Lower lobe of right lung (tissue), 2 donors: ENCODE data around the gene MCM3AP. TPM values are rescaled to one million over a fixed set of nuclear protein-coding genes. Genes with fewer than 3 reads are reported as not detected.
A peak's percentile ranks its signal among the peaks of the same experiment; 100 is the strongest.
"Not testable (repeated sequence)": the region's sequence is repeated elsewhere in the genome, so short reads cannot be mapped to it uniquely, and the experiment has no call there.

Experiments used
- ATAC-seq, 2 donors: fragments of 200-7000 bp; cut with Tn5 transposase; one replicate each; pipeline ENCODE4 v1.9.1; 2020 to 2022; ENCODE audit warnings: mild to moderate bottlenecking in 2 of 2, moderate library complexity in 2 of 2
- DNase-seq: peaks from one replicate; pipeline ENCODE4 v3.0.0-alpha.2; 2020
- H3K27ac ChIP-seq: fragments of 200-600 bp; one replicate; pipeline ENCODE4 v1.8.0; 2022
- H3K27me3 ChIP-seq: fragments of 200-600 bp; one replicate; pipeline ENCODE4 v1.8.0; 2022; ENCODE audit warnings: low read depth
- H3K36me3 ChIP-seq: fragments of 200-600 bp; one replicate; pipeline ENCODE4 v1.8.0; 2022; ENCODE audit warnings: mild to moderate bottlenecking
- H3K4me1 ChIP-seq: fragments of 200-600 bp; one replicate; pipeline ENCODE4 v1.8.0; 2022
- H3K4me3 ChIP-seq: fragments of 200-600 bp; one replicate; pipeline ENCODE4 v1.8.0; 2022; ENCODE audit warnings: mild to moderate bottlenecking
- H3K9me3 ChIP-seq: fragments of 200-600 bp; one replicate; pipeline ENCODE4 v1.8.0; 2022
- intact Hi-C: fragments of 100-400 bp; cut with DNase I; formaldehyde crosslinking; loops from one replicate; pipeline ENCODE4 v1.11.0; 2022
- total RNA-seq: library from RNA; stranded (reverse); fragmentation: NEBNext Ultra II Directional; extraction: Animal tissue kit (Norgen Biotek cat#: 25700); gene quantifications from one replicate; pipeline ENCODE4 v1.2.1, GENCODE V29; 2021
- TF ChIP-seq, protein P1 (sequence below): fragments of 200-600 bp; IDR thresholded peaks from one replicate; pipeline ENCODE4 v1.8.0; 2022; ENCODE audit warnings: antibody characterized with exemption, mild to moderate bottlenecking
- donor health status: DM: no; HTN: yes; CAD: no; lungs with severe emphysema.

The MCM3AP gene
- total RNA-seq, 1 donor from 2014 or later: 96.2 TPM

DNA sequence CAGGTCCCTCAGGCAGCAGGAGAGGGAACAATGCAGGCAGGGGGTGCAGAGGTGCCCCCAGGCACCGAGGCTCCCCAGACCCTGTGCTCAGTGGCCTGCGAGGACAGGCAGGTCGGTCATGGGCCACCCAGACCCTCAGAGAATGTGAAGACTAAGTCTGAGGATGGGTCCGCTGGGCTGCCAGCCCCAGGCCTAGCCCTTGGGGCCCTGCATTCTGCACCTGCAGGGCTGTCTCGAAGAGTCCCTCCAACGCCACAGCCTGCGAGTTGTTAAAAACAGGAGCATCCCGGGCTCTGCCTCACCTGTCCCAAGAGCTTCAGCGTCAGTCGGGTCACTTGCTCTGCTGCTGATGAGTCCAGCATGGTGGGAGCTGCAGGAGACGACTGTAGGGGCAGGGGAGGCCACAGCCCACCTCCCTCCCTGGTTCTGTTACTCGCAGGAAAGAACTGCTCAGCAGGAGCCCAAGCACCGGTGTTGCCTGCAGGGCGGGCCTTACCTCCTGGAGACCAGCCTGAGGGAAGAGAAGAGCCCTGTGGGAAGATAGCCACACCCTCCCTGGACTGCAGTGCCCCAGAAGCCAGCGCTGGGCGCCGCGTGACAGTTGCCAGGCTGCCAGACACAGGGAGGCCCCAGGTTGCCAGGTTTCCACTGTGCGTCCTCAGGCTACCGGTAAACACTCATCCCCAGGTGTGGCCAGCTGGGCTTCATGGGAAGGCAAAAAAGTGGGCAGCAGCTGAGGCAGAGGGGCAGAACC, 32.5 kb upstream of the MCM3AP start:
- H3K36me3 ChIP-seq: no peaks in the 10 kb centered on the region
- intact Hi-C loops: no loop called here
- TF ChIP-seq, protein P1, sequence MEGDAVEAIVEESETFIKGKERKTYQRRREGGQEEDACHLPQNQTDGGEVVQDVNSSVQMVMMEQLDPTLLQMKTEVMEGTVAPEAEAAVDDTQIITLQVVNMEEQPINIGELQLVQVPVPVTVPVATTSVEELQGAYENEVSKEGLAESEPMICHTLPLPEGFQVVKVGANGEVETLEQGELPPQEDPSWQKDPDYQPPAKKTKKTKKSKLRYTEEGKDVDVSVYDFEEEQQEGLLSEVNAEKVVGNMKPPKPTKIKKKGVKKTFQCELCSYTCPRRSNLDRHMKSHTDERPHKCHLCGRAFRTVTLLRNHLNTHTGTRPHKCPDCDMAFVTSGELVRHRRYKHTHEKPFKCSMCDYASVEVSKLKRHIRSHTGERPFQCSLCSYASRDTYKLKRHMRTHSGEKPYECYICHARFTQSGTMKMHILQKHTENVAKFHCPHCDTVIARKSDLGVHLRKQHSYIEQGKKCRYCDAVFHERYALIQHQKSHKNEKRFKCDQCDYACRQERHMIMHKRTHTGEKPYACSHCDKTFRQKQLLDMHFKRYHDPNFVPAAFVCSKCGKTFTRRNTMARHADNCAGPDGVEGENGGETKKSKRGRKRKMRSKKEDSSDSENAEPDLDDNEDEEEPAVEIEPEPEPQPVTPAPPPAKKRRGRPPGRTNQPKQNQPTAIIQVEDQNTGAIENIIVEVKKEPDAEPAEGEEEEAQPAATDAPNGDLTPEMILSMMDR: no peak
- no peak overlapping the region for H3K27ac ChIP-seq
- peaks cover 15% of the 10 kb centered on the region for H3K4me1 ChIP-seq
- no peak for DNase-seq
- H3K4me3 ChIP-seq: no peak overlapping the region
- no peaks in the 10 kb centered on the region for H3K27me3 ChIP-seq
- H3K9me3 ChIP-seq: no peaks in the 10 kb centered on the region
- ATAC-seq: peak; percentile 18 to 58

DNA sequence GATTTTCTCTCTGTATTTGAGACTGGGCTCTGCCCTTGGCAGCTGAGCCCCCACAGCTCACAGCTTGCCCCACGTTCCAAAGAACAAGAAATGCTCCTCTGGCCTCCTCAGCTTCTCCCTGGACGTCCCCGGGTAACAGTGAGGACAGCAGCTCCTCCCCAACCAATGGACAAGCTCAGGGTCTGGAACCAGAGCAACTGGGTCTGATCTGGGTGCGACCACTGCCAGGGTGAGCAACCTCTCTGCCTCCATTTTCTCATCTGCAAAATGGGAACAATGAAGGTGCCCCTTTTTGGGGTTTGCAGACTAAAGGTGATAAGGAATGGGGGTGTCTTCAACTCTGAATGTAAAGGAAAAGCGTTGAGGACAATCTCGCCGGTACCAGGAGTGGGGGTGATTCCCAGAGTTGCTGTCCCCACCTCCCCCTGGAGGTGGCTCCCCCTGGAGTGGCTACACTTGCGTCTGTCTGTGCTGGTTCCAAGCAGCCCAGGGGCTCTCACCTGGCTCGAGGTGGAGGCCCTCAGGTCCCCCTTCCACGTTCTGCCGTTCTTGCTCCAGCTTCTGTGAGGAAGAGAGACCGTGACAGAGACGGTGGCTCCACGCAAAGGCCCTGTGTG, 31.4 kb upstream of the MCM3AP start:
- no peak for DNase-seq
- intact Hi-C loops: no loop called here

DNA sequence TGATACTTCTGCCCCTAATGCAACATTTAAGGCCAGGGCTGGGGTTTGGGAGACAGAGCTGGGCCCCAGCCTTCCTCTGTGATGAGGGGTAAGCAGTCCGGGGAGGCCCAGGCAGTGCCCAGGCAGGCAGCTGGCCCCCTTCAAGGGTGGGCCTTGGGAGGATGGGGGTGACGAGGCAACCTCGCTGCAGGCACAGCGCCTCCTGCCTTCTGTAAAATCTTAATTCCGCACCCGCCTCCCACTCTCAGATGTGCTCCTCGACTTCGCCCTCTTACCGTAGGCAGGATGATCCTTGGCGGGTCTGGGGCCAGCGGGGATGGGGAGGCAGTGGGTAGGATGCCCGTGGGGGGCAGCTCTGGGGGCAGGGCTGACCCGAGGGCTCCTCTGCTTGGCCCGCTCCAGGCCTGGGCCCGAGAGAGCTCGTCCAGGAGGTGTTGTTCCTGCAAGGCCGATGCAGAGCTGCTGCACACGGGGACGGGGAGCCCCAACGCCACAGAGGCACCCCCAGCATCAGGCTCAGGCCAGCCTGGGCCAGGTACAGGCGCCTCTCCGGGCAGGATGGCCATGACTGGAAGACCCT, 29.1 kb upstream of the MCM3AP start:
- TF ChIP-seq, protein P1: no peak
- intact Hi-C loops: no loop called here
- no peaks in the 10 kb centered on the region for H3K4me1 ChIP-seq
- H3K27ac ChIP-seq: no peak overlapping the region
- H3K4me3 ChIP-seq: no peak overlapping the region
- ATAC-seq: no peak
- no peak for DNase-seq
- H3K36me3 ChIP-seq: no peaks in the 10 kb centered on the region
- no peaks in the 10 kb centered on the region for H3K9me3 ChIP-seq
- H3K27me3 ChIP-seq: no peaks in the 10 kb centered on the region

More for the DNA sequence above, 31.4 kb upstream of the MCM3AP start:
- no peaks in the 10 kb centered on the region for H3K36me3 ChIP-seq
- no peaks in the 10 kb centered on the region for H3K9me3 ChIP-seq
- no peak for ATAC-seq
- no peak overlapping the region for H3K27ac ChIP-seq
- H3K4me1 ChIP-seq: peaks cover 4% of the 10 kb centered on the region
- H3K27me3 ChIP-seq: no peaks in the 10 kb centered on the region
- H3K4me3 ChIP-seq: no peak overlapping the region
- TF ChIP-seq, protein P1: no peak

DNA sequence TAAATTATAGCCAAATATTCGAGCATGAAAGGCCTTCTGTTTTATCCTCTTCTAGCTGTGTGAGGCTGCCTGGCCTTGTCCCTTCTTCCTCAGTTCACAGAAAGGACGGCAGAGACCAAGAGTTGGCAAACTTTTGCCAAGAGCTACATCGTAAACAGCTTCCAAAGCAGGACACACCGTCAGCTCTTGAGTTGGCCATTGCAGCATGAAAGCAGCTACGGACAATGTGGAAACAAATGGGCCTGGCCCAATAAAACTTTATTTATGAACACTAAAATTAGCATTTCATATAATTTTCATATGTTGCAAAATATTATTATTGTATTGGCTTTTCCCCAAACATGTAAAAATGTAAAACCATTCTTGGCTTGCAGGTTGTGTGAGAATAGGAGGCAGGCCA, 27.5 kb upstream of the MCM3AP start:
- no peak for DNase-seq
- TF ChIP-seq, protein P1: no peak
- Histone ChIP-seq H3K36me3 (no peaks in the 10 kb centered on the region), H3K27ac (no peak overlapping the region), H3K9me3 (no peaks in the 10 kb centered on the region), H3K4me3 (no peak overlapping the region), H3K4me1 (no peaks in the 10 kb centered on the region), H3K27me3 (no peaks in the 10 kb centered on the region)
- ATAC-seq: no peak
- intact Hi-C loops: no loop called here

DNA sequence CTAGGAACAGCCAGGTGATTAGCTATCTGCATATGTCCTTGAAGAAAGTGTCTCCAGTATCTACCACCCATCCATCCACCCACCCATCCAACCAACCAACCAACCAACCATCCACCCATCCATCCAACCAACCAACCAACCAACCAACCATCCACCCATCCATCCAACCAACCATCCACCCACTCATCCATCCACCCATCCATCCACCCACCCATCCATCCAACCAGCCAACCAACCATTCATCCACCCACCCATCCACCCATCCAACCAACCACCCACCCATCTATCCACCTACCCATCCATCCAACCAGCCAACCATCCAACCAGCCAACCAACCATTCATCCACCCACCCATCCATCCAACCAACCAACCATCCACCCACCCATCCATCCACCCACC, 26.2 kb upstream of the MCM3AP start:
- TF ChIP-seq, protein P1: no peak
- no peak overlapping the region for H3K4me3 ChIP-seq
- H3K27ac ChIP-seq: no peak overlapping the region
- intact Hi-C loops: no loop called here
- no peaks in the 10 kb centered on the region for H3K27me3 ChIP-seq
- DNase-seq (no peak), ATAC-seq (no peak)
- no peaks in the 10 kb centered on the region for H3K9me3 ChIP-seq
- no peaks in the 10 kb centered on the region for H3K4me1 ChIP-seq
- H3K36me3 ChIP-seq: no peaks in the 10 kb centered on the region

DNA sequence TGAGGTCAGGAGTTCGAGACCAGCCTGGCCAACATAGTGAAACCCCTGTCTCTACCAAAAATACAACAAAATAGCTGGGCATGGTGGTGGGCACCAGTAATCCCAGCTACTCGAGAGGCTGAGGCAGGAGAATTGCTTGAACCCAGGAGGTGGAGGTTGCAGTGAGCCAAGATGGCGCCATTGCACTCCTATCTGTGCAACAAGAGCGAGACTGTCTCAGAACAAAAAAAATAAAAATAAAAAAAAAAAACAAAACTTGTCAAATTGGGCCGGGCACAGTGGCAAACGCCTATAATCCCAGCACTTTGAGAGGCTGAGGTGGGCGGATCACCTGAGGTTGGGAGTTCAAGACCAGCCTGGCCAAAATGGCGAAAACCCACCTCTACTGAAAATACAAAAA, 24.8 kb upstream of the MCM3AP start:
- H3K4me3 ChIP-seq, H3K9me3 ChIP-seq, H3K27me3 ChIP-seq, ATAC-seq, intact Hi-C loops, H3K4me1 ChIP-seq, DNase-seq, H3K27ac ChIP-seq, H3K36me3 ChIP-seq: not testable (repeated sequence)
